Mucosa of stomach (tissue), 1 donor: ENCODE data around the gene KLHL29.

Experiments used
- H3K27me3 ChIP-seq: one replicate; pipeline ENCODE4 v1.7.0; 2013; ENCODE audit warnings: mild to moderate bottlenecking, low read length; ENCODE audit not compliant: control insufficient read depth, insufficient read depth
- H3K36me3 ChIP-seq: one replicate; pipeline ENCODE4 v1.7.0; 2013; ENCODE audit warnings: low read length; ENCODE audit not compliant: control insufficient read depth, insufficient read depth
- H3K4me1 ChIP-seq: one replicate; pipeline ENCODE4 v1.7.0; 2013; ENCODE audit warnings: mild to moderate bottlenecking, low read length; ENCODE audit not compliant: control insufficient read depth, insufficient read depth
- H3K4me3 ChIP-seq: one replicate; pipeline ENCODE4 v1.7.0; 2013; ENCODE audit warnings: low read length
- H3K9ac ChIP-seq: one replicate; pipeline ENCODE4 v1.7.0; 2013; ENCODE audit warnings: mild to moderate bottlenecking, low read length, moderate library complexity
- H3K9me3 ChIP-seq: one replicate; pipeline ENCODE4 v1.7.0; 2013; ENCODE audit warnings: mild to moderate bottlenecking, low read length, moderate library complexity; ENCODE audit not compliant: control insufficient read depth
- donor health status: Pancreatic carcinoma.

KLHL29 gene

GRCh38 chr2:23757686-23758433 is 372.9 kb downstream of the KLHL29 start:
- Histone ChIP-seq H3K27me3 (no peaks in the 10 kb centered on the region), H3K4me1 (peaks cover 5% of the 10 kb centered on the region), H3K9me3 (no peaks in the 10 kb centered on the region), H3K4me3 (no peak overlapping the region), H3K9ac (no peak overlapping the region), H3K36me3 (peaks cover 3% of the 10 kb centered on the region)
